NT2/D1 (cell line): Measurements from ENCODE around the gene TVP23B.
"Not testable (repeated sequence)": the region's sequence is repeated elsewhere in the genome, so short reads cannot be mapped to it uniquely, and the experiment has no call there.

Source experiments
- DNase-seq: peaks from one replicate; pipeline ENCODE4 v3.0.0-alpha.2; 2011; ENCODE audit warnings: low read depth, low spot score
- H3K27me3 ChIP-seq: 2 replicates; pipeline ENCODE4 v1.6.0; 2011; ENCODE audit warnings: mild to moderate bottlenecking; ENCODE audit not compliant: insufficient read length, insufficient read depth
- H3K36me3 ChIP-seq: 2 replicates; pipeline ENCODE4 v1.6.1; 2011; ENCODE audit warnings: mild to moderate bottlenecking, low read length, mixed read lengths; ENCODE audit not compliant: insufficient read depth, insufficient read length
- H3K4me1 ChIP-seq: 2 replicates; pipeline ENCODE4 v1.5.1; 2011; ENCODE audit not compliant: insufficient read depth, insufficient read length
- H3K4me3 ChIP-seq: 2 replicates; pipeline ENCODE4 v1.5.1; 2011; ENCODE audit warnings: low read depth; ENCODE audit not compliant: insufficient read length
- H3K9ac ChIP-seq: 2 replicates; pipeline ENCODE4 v1.6.0; 2011; ENCODE audit warnings: low read depth; ENCODE audit not compliant: insufficient read length
- H3K9me3 ChIP-seq: 2 replicates; pipeline ENCODE4 v1.5.1; 2011; ENCODE audit warnings: mild to moderate bottlenecking, low read length; ENCODE audit not compliant: insufficient read depth
- SUZ12 ChIP-seq: IDR thresholded peaks from 2 replicates; pipeline ENCODE4 v1.6.1; 2011; ENCODE audit not compliant: insufficient read length, insufficient read depth; ENCODE audit errors: extremely low read depth
- YY1 ChIP-seq: IDR thresholded peaks from 2 replicates; pipeline ENCODE4 v1.6.1; 2011; ENCODE audit not compliant: insufficient read length, insufficient read depth
- ZNF274 ChIP-seq: IDR thresholded peaks from 2 replicates; pipeline ENCODE4 v1.6.1; 2011; ENCODE audit warnings: mild to moderate bottlenecking, low read depth, low read length

The TVP23B gene

GRCh38 chr17:18796887-18797286 lies 15.9 kb downstream of the TVP23B start:
- not testable (repeated sequence) for H3K9me3 ChIP-seq, H3K4me3 ChIP-seq, H3K4me1 ChIP-seq, H3K9ac ChIP-seq, H3K27me3 ChIP-seq, H3K36me3 ChIP-seq, DNase-seq

- H3K9me3 ChIP-seq, H3K27me3 ChIP-seq, H3K9ac ChIP-seq: not testable (repeated sequence)
These were observed 22.7 kb downstream of the TVP23B start for GRCh38 chr17:18803458-18804245.

GRCh38 chr17:18815924-18816323 lies 34.9 kb downstream of the TVP23B start:
- not testable (repeated sequence) for H3K4me1 ChIP-seq, H3K9ac ChIP-seq, H3K9me3 ChIP-seq, H3K4me3 ChIP-seq, H3K27me3 ChIP-seq, H3K36me3 ChIP-seq, DNase-seq

More at GRCh38 chr17:18803458-18804245, 22.7 kb downstream of the TVP23B start:
- H3K4me1 ChIP-seq, DNase-seq, H3K36me3 ChIP-seq, H3K4me3 ChIP-seq: not testable (repeated sequence)

- H3K9me3 ChIP-seq, H3K27me3 ChIP-seq, H3K9ac ChIP-seq, H3K4me3 ChIP-seq, H3K36me3 ChIP-seq, H3K4me1 ChIP-seq: not testable (repeated sequence)
- peak; percentile 27 for DNase-seq
These were observed 35.7 kb downstream of the TVP23B start for GRCh38 chr17:18816489-18817371.

GRCh38 chr17:18821430-18821829 lies 40.4 kb downstream of the TVP23B start:
- DNase-seq, H3K4me3 ChIP-seq, H3K4me1 ChIP-seq, H3K36me3 ChIP-seq, H3K27me3 ChIP-seq, H3K9me3 ChIP-seq, H3K9ac ChIP-seq: not testable (repeated sequence)

GRCh38 chr17:18827613-18828012 lies 46.6 kb downstream of the TVP23B start:
- not testable (repeated sequence) for H3K9me3 ChIP-seq, H3K4me3 ChIP-seq, H3K9ac ChIP-seq, H3K36me3 ChIP-seq, H3K4me1 ChIP-seq, H3K27me3 ChIP-seq, DNase-seq

- Histone ChIP-seq H3K9me3 (no peaks in the 10 kb centered on the region), H3K4me1 (no peaks in the 10 kb centered on the region), H3K9ac (no peak overlapping the region), H3K36me3 (peaks cover 4% of the 10 kb centered on the region), H3K27me3 (no peaks in the 10 kb centered on the region), H3K4me3 (no peak overlapping the region)
- DNase-seq, result no peak
- TF ChIP-seq SUZ12 (no peak), YY1 (no peak)
These were observed 67.5 kb downstream of the TVP23B start for GRCh38 chr17:18848501-18848900.

GRCh38 chr17:18850679-18851078 lies 69.7 kb downstream of the TVP23B start:
- TF ChIP-seq YY1 (no peak), ZNF274 (no peak), SUZ12 (no peak)
- Histone ChIP-seq H3K9me3 (no peaks in the 10 kb centered on the region), H3K4me1 (no peaks in the 10 kb centered on the region), H3K9ac (no peak overlapping the region), H3K4me3 (no peak overlapping the region), H3K27me3 (no peaks in the 10 kb centered on the region), H3K36me3 (peaks cover 4% of the 10 kb centered on the region)
- DNase-seq, result no peak
